Skeletal muscle satellite cell (primary cell): ENCODE results near the gene UBE4B.

ENCODE experiments used
- H3K27me3 ChIP-seq: 2 replicates; pipeline ENCODE4 v1.7.0; 2013; ENCODE audit warnings: low read length; ENCODE audit not compliant: control insufficient read depth, insufficient read depth
- H3K36me3 ChIP-seq: 2 replicates; pipeline ENCODE4 v1.7.0; 2013; ENCODE audit warnings: mild to moderate bottlenecking, control low read depth, low read length; ENCODE audit not compliant: insufficient read depth
- H3K4me1 ChIP-seq: 2 replicates; pipeline ENCODE4 v1.7.0; 2013; ENCODE audit warnings: low read length; ENCODE audit not compliant: control insufficient read depth, insufficient read depth
- H3K4me2 ChIP-seq: 2 replicates; pipeline ENCODE4 v1.7.0; 2013; ENCODE audit warnings: mild to moderate bottlenecking, low read length
- H3K4me3 ChIP-seq: 2 replicates; pipeline ENCODE4 v1.7.0; 2013; ENCODE audit warnings: low read length
- H3K9ac ChIP-seq: 2 replicates; pipeline ENCODE4 v1.7.0; 2013; ENCODE audit warnings: mild to moderate bottlenecking, low read depth, low read length, moderate library complexity
- H3K9me3 ChIP-seq: replicated peaks from 2 replicates; pipeline ENCODE4 v1.7.0; 2013; ENCODE audit warnings: mild to moderate bottlenecking, control low read depth, low read length

Gene UBE4B

GRCh38 chr1:10045480-10046355, 13.0 kb downstream of the UBE4B start:
- H3K4me3 ChIP-seq, result no peak overlapping the region
- H3K4me2 ChIP-seq, result no peak overlapping the region
- no peaks in the 10 kb centered on the region for H3K9me3 ChIP-seq
- no peaks in the 10 kb centered on the region for H3K27me3 ChIP-seq
- no peak overlapping the region for H3K9ac ChIP-seq
- peaks cover 4% of the 10 kb centered on the region for H3K4me1 ChIP-seq
- H3K36me3 ChIP-seq, result peaks cover 3% of the 10 kb centered on the region

GRCh38 chr1:10046356-10047085, 13.8 kb downstream of the UBE4B start:
- H3K4me1 ChIP-seq, result peaks cover 4% of the 10 kb centered on the region

DNA sequence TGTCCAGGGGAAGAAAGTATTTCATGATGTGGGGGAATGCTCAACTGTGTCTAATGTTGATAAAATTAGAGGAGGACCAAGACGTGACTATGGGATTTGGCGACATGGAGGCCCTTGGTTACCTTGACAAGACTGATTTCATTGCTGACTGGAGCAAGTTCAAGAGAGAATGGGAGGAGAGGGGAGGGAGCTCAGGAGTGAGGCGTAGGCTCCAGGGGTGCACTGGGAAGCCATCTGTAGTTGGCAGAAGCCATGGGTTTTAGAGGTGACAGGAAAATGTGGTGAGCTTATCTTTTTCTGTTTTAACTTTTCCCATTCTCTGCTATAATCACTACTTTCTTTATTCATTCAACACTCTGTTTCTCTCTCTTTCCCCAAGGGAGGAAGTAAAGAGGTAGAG, 15.8 kb downstream of the UBE4B start:
- Histone ChIP-seq H3K9ac (no peak overlapping the region), H3K27me3 (no peaks in the 10 kb centered on the region), H3K9me3 (no peaks in the 10 kb centered on the region), H3K4me3 (no peak overlapping the region), H3K4me2 (no peak overlapping the region), H3K36me3 (no peaks in the 10 kb centered on the region), H3K4me1 (peaks cover 4% of the 10 kb centered on the region)

More at GRCh38 chr1:10046356-10047085, 13.8 kb downstream of the UBE4B start:
- Histone ChIP-seq H3K4me3 (no peak overlapping the region), H3K27me3 (no peaks in the 10 kb centered on the region), H3K4me2 (no peak overlapping the region), H3K9ac (no peak overlapping the region), H3K36me3 (no peaks in the 10 kb centered on the region), H3K9me3 (no peaks in the 10 kb centered on the region)

DNA sequence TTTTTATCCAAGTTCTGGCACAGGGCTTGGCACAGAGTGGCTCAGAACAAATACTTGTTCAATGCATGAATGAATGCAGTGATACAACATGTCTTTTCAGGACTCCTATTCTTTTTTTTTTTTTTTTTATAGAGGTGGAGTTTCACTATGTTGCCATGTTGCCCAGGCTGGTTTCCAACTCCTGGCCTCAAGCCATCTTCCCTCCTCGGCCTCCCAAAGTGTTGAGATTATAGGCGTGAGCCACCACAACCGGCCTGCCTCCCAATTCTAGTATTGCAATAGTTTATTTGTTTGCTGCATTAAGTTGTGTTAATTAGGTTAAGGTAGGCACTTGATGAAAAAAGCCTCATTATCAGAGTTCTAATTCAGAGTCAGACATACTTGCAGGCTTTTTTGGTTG, 17.9 kb downstream of the UBE4B start:
- no peak overlapping the region for H3K4me3 ChIP-seq
- no peak overlapping the region for H3K9ac ChIP-seq
- H3K9me3 ChIP-seq, result no peaks in the 10 kb centered on the region
- no peak overlapping the region for H3K4me2 ChIP-seq
- H3K27me3 ChIP-seq, result no peaks in the 10 kb centered on the region
- no peaks in the 10 kb centered on the region for H3K36me3 ChIP-seq
- peaks cover 8% of the 10 kb centered on the region for H3K4me1 ChIP-seq

DNA sequence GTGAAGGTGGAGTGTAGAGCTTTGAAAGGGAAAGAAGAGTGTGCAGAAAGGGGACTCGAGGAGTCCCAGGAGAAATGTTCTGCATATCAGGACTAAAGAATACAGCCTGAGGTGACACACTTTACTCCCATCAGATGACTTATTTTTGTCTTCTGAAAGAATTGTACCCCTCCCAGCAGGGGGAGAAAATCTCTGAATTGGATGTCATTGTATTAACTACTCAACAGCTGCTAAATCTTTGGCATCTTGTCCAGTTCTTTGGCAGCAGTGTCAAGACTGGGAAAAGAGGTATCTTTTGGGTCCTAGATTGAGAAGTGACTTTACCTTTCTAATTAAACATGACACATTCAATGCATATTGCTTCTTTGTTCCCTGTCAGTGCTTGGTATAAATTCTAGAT, 18.9 kb downstream of the UBE4B start:
- no peak overlapping the region for H3K4me3 ChIP-seq
- no peak overlapping the region for H3K4me2 ChIP-seq
- no peak overlapping the region for H3K9ac ChIP-seq
- no peaks in the 10 kb centered on the region for H3K27me3 ChIP-seq
- H3K4me1 ChIP-seq, result peaks cover 13% of the 10 kb centered on the region
- H3K36me3 ChIP-seq, result no peaks in the 10 kb centered on the region
- no peaks in the 10 kb centered on the region for H3K9me3 ChIP-seq

DNA sequence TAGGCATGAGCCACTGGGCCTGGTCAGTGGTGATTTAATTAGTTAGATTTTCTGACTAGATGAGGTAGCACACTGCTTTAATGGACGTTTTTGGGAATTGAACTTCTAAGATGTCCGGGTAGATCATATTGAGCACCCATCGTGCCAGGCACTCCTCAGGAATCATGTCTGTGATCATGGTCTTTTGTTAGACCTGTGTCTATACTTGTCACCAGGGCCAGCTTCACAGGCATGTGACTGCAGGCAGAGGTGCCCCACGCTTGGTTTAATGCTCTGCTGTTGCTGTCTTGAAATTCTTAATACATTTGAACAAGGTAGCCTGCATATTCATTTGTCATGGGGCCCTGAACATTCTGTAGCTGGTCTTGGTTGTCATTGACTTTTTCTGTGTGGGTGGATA, 19.6 kb downstream of the UBE4B start:
- Histone ChIP-seq H3K4me3 (no peak overlapping the region), H3K36me3 (no peaks in the 10 kb centered on the region), H3K9ac (no peak overlapping the region), H3K4me2 (no peak overlapping the region), H3K4me1 (peaks cover 18% of the 10 kb centered on the region), H3K9me3 (no peaks in the 10 kb centered on the region), H3K27me3 (no peaks in the 10 kb centered on the region)

GRCh38 chr1:10054465-10054864, 21.7 kb downstream of the UBE4B start:
- no peak overlapping the region for H3K4me3 ChIP-seq
- no peaks in the 10 kb centered on the region for H3K9me3 ChIP-seq
- H3K36me3 ChIP-seq, result no peaks in the 10 kb centered on the region
- H3K9ac ChIP-seq, result no peak overlapping the region
- peaks cover 28% of the 10 kb centered on the region for H3K4me1 ChIP-seq
- no peaks in the 10 kb centered on the region for H3K27me3 ChIP-seq
- H3K4me2 ChIP-seq, result no peak overlapping the region

- Histone ChIP-seq H3K9me3 (no peaks in the 10 kb centered on the region), H3K4me1 (peaks cover 28% of the 10 kb centered on the region), H3K9ac (no peak overlapping the region), H3K36me3 (no peaks in the 10 kb centered on the region), H3K4me3 (no peak overlapping the region), H3K4me2 (no peak overlapping the region), H3K27me3 (no peaks in the 10 kb centered on the region)
Observed at GRCh38 chr1:10056599-10056987, 23.8 kb downstream of the UBE4B start.

- Histone ChIP-seq H3K4me3 (no peak overlapping the region), H3K27me3 (no peaks in the 10 kb centered on the region), H3K4me1 (peaks cover 28% of the 10 kb centered on the region), H3K9me3 (no peaks in the 10 kb centered on the region), H3K4me2 (peak overlapping the region; percentile 48), H3K36me3 (no peaks in the 10 kb centered on the region), H3K9ac (peak overlapping the region; percentile 39)
Observed at GRCh38 chr1:10057343-10057742, 24.6 kb downstream of the UBE4B start.

- H3K27me3 ChIP-seq, result no peaks in the 10 kb centered on the region
- H3K9ac ChIP-seq, result peak overlapping the region; percentile 39
- H3K4me1 ChIP-seq, result peaks cover 28% of the 10 kb centered on the region
- no peak overlapping the region for H3K4me3 ChIP-seq
- no peaks in the 10 kb centered on the region for H3K9me3 ChIP-seq
- H3K36me3 ChIP-seq, result no peaks in the 10 kb centered on the region
- H3K4me2 ChIP-seq, result peak overlapping the region; percentile 48
Observed at GRCh38 chr1:10057796-10058195, 25.0 kb downstream of the UBE4B start.

DNA sequence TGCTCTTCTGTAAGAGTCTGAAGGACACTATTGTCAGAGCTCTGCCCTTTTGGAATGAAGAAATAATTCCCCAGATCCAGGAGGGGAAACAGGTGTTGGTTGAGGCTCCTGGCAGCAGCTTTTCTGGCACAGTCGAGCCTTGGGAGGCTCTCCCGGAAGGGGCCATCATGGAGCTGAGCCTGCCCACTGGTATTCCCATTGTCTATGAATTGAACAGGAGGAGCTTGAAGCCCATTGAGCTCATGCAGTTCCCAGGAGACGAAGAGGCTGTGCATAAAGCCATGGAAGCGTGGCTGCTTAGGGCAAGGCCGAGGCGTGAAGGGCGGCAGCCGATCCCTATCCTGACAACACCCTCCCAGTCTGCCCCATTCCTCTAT, 26.6 kb downstream of the UBE4B start:
- Histone ChIP-seq H3K4me2 (no peak overlapping the region), H3K4me3 (no peak overlapping the region), H3K36me3 (no peaks in the 10 kb centered on the region), H3K27me3 (no peaks in the 10 kb centered on the region), H3K9ac (no peak overlapping the region), H3K9me3 (no peaks in the 10 kb centered on the region), H3K4me1 (peaks cover 28% of the 10 kb centered on the region)
